ENCODE results near the gene KSR2. TPM values are rescaled to one million over a fixed set of nuclear protein-coding genes. Genes with fewer than 3 reads are reported as not detected.

KSR2 gene
- total RNA-seq, 2 donors from 2014 or later: 0.07 TPM; not detected in 1

DNA sequence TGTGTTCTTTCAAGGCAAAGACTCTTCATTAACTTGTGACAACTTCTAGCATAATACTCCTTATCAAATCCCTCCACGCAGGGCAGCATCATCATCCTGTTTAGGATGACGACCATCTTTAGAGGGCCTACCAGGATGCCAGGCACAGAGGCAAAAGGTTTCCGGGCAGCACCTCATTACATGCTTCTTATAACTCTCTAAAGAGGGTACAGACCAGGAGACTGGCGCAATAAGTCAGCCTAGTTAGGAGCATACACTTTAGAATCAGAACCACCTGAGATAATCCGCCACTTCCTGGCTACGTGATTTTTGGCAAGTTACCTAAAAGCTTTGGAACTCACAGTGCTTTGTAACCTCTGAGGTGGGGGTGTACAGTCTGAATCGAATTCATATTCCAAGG, 471.4 kb downstream of the KSR2 start:
- Histone ChIP-seq H3K36me3 (no peaks in the 10 kb centered on the region), H3K27ac (no peak overlapping the region), H3K9me3 (no peaks in the 10 kb centered on the region), H3K4me1 (ENCODE audit: control insufficient read depth in 1 of 2, low read depth in 2 of 2) (peaks cover 0 to 7% of the 10 kb centered on the region in 2 donors), H3K4me3 (no peak overlapping the region), H3K27me3 (replicated peaks; ENCODE audit: insufficient read depth) (no peaks in the 10 kb centered on the region)
- TF ChIP-seq, protein P1, sequence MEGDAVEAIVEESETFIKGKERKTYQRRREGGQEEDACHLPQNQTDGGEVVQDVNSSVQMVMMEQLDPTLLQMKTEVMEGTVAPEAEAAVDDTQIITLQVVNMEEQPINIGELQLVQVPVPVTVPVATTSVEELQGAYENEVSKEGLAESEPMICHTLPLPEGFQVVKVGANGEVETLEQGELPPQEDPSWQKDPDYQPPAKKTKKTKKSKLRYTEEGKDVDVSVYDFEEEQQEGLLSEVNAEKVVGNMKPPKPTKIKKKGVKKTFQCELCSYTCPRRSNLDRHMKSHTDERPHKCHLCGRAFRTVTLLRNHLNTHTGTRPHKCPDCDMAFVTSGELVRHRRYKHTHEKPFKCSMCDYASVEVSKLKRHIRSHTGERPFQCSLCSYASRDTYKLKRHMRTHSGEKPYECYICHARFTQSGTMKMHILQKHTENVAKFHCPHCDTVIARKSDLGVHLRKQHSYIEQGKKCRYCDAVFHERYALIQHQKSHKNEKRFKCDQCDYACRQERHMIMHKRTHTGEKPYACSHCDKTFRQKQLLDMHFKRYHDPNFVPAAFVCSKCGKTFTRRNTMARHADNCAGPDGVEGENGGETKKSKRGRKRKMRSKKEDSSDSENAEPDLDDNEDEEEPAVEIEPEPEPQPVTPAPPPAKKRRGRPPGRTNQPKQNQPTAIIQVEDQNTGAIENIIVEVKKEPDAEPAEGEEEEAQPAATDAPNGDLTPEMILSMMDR (IDR thresholded peaks at IDR 0.05): no peak
- ATAC-seq (ENCODE audit: insufficient number of reproducible peaks, low FRiP score, low read depth): no peak
- DNase-seq (ENCODE audit: low spot score): no peak

DNA sequence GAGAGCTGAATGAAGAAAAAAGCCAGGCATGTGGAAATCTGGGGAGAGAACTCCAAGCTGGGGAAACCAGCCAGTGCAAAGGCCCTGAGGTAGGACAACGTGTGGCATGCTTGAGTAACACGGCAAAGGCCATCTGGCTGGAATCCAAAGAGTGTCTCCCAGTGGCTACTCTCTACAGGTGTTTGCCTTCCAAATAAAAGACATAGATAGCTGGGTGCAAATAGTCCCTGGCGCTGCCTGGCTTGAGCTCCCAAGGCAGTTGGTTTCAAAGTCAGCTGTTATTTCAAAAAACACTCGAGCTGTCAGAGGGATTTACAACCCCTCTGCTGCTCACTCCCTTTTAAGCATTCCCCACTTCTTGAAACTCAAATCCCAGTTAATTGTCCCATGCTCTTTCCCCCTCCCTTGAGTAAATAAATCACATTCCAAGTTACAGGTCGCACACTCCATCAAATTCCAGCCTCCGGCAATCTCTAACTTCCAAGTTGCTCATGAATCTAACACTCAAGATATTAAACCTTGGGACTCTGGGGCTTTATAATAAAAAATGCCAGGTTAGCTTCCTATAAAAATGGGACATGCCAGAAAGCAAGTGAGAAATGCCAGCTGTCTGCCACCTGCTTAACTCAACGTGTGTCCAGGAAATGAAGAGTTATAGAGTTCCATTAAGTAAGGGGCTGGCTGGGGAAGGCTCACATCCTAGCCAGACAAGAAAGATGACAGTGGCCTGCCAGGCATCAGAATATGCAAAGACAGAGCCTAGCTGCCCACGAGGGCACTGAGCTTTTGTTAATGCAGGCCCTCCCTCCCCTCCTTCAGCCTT, 473.7 kb downstream of the KSR2 start:
- Histone ChIP-seq H3K9me3 (no peaks in the 10 kb centered on the region), H3K27ac (no peak overlapping the region), H3K27me3 (replicated peaks; ENCODE audit: insufficient read depth) (no peaks in the 10 kb centered on the region), H3K4me1 (ENCODE audit: control insufficient read depth in 1 of 2, low read depth in 2 of 2) (no peaks in the 10 kb centered on the region), H3K4me3 (no peak overlapping the region), H3K36me3 (no peaks in the 10 kb centered on the region)
- TF ChIP-seq, protein P1 (IDR thresholded peaks at IDR 0.05): no peak
- ATAC-seq (ENCODE audit: insufficient number of reproducible peaks, low FRiP score, low read depth) (no peak), DNase-seq (ENCODE audit: low spot score) (no peak)

DNA sequence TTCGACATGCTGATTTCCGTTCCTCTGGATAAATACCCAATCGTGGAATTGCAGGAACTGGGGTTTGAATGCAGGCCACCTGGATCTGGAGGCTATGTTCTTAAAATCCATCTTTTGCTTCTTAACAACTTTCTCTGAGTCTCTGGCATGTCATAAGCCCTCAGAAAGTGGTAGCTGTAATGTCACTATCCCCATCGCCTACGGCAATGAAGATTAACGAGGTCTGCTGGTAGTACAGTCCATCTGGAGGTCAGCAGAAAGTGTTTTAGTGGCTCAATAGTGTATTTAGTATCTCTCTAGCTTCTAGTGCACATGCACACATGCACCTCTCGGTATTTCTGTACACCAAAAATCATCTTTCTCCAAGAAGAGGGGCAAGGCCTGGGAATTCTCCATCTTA, 477.1 kb downstream of the KSR2 start:
- TF ChIP-seq, protein P1 (IDR thresholded peaks at IDR 0.05): no peak

DNA sequence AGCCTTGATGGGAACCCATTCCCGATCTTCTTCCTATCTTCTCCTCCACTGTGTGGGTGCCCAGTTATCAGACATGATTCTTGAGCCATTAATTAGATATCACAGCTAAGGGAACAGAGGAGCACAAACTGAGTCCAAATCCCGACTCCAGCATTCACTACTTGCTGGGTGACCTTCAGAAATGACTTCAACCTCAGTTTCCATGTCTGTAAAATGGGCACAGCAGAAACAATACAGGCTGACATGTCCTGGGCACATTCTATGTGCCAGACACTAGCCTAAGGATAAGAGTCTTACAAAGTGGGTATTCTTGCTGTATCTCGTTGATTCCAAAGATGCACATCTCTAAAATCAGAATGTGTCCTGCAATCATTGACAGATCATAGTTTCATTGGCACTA, 478.7 kb downstream of the KSR2 start:
- Histone ChIP-seq H3K4me3 (no peak overlapping the region), H3K36me3 (no peaks in the 10 kb centered on the region), H3K27me3 (replicated peaks; ENCODE audit: insufficient read depth) (no peaks in the 10 kb centered on the region), H3K9me3 (no peaks in the 10 kb centered on the region), H3K4me1 (ENCODE audit: control insufficient read depth in 1 of 2, low read depth in 2 of 2) (no peaks in the 10 kb centered on the region), H3K27ac (no peak overlapping the region)
- DNase-seq (ENCODE audit: low spot score) (no peak), ATAC-seq (ENCODE audit: insufficient number of reproducible peaks, low FRiP score, low read depth) (no peak)
- TF ChIP-seq, protein P1 (IDR thresholded peaks at IDR 0.05): no peak

More for the DNA sequence above, 477.1 kb downstream of the KSR2 start:
- Histone ChIP-seq H3K4me1 (ENCODE audit: control insufficient read depth in 1 of 2, low read depth in 2 of 2) (no peaks in the 10 kb centered on the region), H3K4me3 (no peak overlapping the region), H3K36me3 (no peaks in the 10 kb centered on the region), H3K27me3 (replicated peaks; ENCODE audit: insufficient read depth) (no peaks in the 10 kb centered on the region), H3K9me3 (no peaks in the 10 kb centered on the region), H3K27ac (no peak overlapping the region)
- DNase-seq (ENCODE audit: low spot score): no peak
- no peak for ATAC-seq (ENCODE audit: insufficient number of reproducible peaks, low FRiP score, low read depth)

DNA sequence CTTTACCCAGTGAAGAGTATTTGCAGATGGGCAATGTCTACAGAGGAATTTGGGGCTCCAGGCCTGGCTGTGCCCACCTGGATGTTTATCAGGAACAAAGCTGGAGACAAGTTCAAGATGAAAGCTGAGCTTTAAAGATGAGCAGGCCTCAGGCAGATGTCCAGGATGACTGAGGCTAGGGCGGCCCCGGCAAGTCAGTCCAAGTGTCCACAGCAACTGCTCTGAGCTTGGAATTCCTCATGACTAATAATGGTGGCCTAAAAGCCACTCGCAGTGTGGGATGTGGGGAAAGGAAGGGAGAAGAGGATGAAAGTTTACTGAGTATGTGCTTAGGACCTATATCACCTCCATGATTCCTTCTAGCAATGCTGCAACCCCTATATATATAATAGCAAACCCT, 479.1 kb downstream of the KSR2 start:
- Histone ChIP-seq H3K36me3 (no peaks in the 10 kb centered on the region), H3K27me3 (replicated peaks; ENCODE audit: insufficient read depth) (no peaks in the 10 kb centered on the region), H3K27ac (no peak overlapping the region), H3K4me1 (ENCODE audit: control insufficient read depth in 1 of 2, low read depth in 2 of 2) (no peaks in the 10 kb centered on the region), H3K4me3 (no peak overlapping the region), H3K9me3 (no peaks in the 10 kb centered on the region)
- TF ChIP-seq, protein P1 (IDR thresholded peaks at IDR 0.05): no peak
- no peak for DNase-seq (ENCODE audit: low spot score)
- ATAC-seq (ENCODE audit: insufficient number of reproducible peaks, low FRiP score, low read depth): no peak
